Measurements from ENCODE around the gene ABCF3. TPM values are rescaled to one million over a fixed set of nuclear protein-coding genes. Genes with fewer than 3 reads are reported as not detected.

ABCF3 gene
- total RNA-seq, 1 experiment from 2014 or later, result 42.3 TPM

DNA sequence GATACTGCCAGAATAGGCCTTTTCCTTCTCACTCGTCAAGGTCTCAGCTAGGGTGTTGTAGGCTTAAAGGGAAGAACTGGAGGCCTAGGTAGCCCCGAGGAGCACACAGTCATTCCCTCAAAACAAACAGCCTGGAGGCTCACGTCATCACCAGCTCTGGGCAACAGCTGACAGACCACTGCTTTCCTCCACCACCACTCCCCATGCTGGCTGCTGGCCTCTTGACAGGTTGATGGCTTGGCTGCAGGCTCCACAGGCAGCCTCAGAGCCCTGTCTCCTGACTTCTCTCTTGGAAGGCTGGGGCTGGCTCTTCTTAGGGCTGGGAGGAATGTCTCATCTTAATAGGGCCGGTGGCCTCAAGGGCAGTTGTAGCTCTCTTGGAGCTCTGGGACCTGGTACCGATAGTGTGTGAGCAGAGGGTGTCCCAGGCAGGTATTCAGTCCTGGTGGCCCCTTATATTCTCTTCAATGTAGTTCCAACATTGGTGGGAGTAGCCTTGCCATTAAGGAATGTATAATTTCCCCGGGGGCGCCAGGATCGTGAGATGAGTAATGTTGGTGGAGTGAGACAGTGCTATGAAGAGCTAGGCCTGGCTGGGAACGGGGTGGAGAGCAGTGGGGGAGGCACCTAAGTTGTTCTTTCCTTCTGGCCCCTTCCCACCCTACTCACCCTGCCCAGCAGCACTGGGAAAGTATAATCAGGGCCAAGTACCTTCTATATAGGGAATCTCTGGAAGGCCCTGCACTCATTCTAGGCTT, 17.5 kb upstream of the ABCF3 start:
- DNase-seq (ENCODE audit: low spot score), result no peak

DNA sequence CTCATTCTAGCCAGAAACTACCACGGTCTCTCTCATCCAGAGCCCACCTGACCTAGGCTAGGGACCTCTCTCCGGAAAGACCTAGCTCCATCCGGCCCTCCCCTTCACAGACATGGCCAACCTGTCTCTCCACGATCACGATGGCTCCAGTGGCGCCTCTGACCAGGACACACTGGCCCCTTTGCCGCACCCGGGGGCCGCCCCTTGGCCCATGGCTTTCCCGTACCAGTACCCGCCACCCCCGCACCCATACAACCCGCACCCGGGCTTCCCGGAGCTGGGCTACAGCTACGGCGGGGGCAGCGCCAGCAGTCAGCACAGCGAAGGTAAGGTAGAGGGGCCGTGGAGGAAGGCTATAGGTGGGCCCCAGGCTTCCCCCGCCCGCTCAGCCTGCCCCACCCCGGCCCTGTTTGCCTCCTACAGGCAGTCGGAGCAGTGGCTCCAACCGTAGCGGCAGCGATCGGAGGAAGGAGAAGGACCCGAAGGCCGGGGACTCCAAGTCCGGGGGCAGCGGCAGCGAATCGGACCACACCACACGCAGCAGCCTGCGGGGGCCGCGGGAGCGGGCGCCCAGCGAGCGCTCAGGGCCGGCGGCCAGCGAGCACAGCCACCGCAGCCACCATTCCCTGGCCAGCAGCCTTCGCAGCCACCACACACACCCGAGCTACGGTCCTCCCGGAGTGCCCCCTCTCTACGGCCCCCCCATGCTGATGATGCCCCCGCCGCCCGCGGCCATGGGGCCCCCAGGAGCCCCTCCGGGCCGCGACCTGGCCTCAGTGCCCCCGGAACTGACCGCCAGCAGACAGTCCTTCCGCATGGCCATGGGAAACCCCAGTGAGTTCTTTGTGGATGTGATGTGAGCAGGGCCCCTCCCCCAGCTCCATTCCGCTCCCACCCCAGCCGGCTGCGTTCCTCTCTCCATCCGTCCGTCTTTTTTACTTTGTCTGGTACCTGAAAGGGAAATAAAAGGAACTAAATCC, 15.8 kb upstream of the ABCF3 start:
- DNase-seq (ENCODE audit: low spot score), result no peak

DNA sequence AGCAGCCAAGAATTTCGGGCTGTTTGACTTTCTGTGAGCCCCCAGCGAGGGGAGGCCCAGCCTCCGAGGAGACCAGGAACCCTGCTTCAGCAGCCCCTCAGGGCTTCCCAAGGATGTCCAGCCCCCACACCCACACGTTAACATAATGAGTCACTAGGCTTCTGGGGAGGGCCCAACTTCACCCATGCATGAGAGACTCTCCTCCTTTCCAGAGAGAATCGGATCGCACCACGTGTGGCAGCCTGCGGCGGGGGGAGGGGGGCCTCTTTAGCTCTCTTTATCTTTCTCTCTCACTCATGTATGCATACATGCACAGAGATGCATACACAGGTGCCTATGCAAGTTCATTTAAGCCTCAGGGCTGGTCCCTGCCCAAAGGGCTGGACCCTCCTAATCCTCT, 14.4 kb upstream of the ABCF3 start:
- DNase-seq (ENCODE audit: low spot score), result no peak

DNA sequence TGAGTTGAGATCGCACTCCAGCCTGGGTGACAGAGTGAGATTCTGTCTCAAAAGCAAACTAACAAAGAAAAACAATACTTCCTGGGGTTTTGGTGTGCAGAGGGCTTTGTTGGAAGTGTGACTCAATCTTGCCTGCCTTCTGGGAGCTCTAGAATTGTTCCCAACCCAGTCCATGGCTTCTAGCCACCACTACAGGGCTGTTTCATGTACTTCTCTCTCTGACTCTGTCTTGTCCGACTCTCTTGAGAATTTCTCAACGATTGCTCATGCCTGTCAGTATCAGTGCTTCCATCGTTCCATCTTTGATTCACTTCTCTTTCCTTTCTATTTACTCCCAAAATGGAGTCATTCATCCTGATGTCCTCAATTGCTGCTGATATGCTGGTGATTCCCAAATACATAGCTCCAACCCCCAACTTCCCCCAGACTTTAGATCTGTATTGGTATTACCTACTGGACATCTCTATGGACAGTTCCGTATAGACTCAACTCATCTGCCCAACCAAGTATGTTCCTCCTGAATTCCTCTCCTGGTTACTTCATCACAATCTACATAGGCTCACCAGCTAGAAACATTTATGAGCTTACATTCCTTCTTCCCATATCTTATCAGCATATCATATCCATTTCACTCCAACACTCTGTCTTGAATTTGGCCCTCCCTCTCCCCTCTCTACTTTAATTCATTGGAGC, 13.2 kb upstream of the ABCF3 start:
- no peak for DNase-seq (ENCODE audit: low spot score)

DNA sequence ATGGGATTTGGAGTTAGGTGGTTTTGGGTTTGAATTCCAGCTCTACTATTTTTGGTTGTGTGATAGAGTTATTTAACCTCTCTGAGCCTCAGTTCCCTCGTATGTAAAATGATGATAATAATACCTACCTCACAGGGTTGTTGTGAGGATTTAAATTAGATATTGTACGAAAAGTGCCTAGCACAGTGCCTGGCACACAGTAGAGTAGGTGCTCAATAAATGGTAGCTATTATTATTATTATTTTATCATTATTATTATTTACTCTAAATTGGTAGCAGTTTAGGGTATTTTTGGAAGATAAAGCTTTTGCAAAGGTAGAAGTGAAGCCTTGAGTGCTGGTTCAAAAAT, 12.7 kb upstream of the ABCF3 start:
- DNase-seq (ENCODE audit: low spot score), result no peak

DNA sequence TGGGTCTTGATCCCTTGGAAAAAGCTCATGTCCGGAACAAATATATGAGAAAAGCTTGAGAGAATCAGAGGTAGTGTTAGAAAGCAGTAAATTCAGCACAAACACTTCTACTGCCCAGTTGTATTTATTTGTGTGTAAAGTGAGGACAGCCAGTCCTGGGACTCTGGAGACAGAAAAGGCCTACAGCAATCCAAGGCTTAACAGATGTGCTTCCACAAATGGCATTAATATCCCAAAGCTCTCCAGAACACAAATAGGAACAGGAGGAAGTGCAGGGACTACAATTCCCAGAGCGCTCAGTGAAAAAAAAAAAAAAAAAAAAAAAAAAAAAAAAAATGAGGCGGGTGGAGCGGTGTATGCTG, 11.7 kb upstream of the ABCF3 start:
- DNase-seq (ENCODE audit: low spot score), result no peak

DNA sequence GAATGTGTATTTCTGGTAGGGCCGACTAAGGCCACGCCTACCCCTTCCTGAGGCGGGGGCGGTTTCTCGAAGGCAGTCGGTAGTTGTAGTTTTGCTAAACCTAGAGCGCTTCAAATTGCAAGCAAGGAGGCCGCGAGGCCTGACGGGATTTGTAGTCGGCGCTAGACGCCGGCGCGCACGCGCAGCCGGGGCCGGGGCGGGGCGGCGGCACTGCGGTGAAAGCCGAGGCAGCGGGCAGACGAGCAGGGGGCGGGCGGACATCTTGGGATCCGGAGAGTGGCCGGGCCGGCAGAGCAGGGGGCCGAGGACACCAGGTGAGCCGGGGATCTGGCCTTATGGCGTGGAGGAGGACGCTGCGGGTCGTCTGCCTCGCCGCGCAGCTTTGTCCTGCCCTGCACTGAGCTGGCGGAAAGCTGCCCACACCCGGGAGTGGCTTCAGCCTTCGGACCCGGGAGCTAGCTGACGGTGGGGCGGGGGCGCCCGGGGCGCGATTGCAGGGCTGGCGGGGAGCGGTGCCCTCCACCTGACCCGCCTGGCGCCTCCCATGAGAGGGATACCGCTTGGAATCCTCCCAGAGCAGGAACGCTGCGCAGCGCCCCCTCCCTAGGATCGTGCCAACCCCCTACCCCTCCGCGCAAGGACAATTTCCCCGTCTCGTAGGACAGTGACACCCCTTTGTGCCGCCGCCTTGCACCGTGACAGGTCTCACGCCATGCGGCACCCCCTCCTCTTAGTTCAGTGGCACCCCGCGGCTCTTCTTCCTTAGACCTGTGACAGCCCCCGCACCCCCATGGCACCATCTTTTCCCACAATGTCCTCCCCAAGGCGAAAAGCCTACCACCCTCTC, 11.1 kb upstream of the ABCF3 start, which contains the start of gene AP2M1:
Gene AP2M1, plus strand, starts transcription at position 210 of the 847 bp plus-strand sequence. CDS start 2,139 bp downstream, outside the sequence.
- peak; percentile 98 for DNase-seq (ENCODE audit: low spot score)

DNA sequence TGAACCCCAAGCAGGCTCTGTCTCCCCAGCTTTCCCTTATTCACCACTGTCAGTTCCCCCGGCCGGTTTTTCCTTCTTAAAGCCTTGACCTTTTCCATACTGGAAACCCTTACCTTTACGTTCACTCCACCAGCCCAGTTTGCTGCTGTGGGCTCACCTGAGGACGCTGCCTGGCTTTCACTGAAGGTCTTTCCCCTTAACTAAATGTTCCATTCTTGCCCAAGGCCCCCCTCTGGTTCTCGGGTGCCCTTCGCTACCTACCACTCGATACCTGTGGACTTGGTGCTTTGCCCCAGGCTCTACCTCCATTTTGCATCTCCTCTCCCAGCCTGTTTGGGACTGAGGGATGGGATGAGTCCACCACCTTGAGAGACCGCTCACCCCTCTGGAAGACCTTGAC, 10.5 kb upstream of the ABCF3 start:
- peak; percentile 20 for DNase-seq (ENCODE audit: low spot score)

DNA sequence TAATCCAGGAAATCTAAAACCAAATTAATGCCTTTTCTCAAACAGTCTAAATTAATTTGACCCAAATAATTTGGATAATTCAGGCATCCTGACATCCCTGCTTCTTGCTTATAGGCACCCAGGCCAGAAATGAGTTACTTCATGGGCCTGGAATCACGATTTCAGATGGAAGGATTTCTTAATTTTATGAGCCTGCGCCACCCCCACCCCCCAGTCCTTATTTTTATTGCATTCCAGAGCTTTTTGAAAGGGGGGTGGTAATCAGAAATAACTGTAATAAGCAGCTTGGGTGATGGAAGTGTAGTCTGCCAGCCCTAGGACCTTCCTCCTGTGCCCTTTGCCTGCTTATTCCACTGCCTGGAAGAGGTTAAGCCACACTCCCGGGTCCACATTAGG, 10.0 kb upstream of the ABCF3 start:
- no peak for DNase-seq (ENCODE audit: low spot score)

DNA sequence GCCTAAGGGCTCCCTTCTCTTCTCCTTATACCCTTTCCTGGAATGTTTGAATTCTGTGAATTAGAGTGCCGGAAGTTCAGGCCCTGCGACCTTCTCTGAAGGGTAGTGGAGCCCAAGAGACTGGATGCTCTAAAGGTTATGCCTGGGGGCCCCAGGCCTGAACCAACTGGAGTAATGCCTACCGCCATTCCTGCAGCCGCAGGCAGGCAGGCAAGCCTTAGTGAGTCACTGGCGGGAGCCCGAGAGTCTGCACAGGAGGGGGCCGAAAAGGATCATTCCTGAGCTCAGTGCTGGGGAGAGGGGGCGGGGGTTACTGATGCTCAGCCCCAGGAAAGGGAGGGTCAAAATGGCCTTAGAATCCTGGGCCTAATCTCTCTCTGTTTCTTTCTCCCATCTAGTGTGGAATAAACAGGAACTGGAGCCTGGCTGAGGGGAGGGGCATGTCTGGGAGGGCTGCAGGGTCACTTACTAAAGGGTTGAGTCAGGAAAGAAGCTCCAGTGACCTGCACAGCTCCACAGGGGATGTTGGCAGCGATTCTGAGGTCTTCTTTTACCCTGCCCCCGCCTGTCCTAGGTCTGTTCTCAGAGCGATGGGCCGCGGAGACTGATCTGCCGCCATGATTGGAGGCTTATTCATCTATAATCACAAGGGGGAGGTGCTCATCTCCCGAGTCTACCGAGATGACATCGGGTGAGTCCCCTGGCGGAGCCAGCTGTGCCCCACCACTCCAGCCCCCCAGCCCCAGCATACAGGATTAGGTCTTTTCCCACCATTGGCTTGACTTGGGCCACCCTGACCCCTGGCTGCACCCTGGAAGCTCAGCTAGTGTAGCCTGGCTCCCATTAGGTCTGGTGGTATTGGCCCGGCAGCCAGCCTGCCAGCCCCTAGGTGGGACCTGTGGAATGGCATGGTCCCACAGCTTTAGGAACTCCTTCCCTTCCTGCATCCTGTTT, 9.3 kb upstream of the ABCF3 start:
- DNase-seq (ENCODE audit: low spot score), result no peak

DNA sequence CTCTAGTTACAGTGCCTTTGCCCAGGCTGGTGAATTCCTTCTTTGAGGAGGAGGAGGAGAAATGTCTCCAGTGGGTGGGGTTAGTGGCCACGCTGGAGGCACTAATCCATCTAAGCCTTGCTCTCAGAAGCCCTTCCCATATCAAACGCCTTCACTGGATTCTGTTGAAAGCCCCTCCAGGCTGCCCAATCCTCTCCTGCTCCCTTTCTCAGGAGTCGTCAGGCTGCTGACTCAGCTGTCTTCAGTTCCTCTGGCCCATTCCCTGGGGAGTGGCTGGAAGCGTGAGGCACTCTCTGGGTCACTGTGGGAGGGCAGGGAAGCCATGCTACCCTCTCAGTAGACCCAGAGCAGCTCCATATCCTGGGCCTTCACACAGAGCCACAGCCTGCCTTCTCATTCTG, 8.7 kb upstream of the ABCF3 start:
- DNase-seq (ENCODE audit: low spot score), result no peak

DNA sequence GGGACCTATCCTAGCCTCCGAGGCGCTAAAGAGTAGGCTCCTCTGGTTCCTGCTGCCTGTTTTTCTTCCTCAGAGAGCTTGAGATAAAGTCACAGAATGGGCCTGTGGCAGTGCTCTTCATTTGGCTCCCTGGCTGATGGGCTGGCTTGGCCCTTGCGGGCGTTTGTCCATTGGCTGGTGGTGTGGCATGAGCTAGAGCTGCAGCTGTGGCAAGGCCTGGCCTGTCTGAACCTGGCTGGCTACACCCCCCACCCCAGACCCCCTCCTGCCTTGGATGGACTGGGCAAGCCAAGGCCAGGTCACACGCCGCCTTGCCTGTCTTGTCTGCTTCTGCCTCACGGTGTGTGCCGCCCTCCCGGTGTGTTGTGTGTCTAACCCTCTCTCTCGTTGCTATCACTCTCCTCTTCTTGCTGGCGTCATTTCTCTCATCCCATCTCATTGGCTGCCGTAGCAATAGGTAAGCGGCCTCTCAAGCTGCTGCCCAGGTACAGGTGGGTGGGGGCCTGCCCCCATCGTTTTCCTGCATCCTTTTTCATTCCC, 8.2 kb upstream of the ABCF3 start:
- DNase-seq (ENCODE audit: low spot score), result no peak

DNA sequence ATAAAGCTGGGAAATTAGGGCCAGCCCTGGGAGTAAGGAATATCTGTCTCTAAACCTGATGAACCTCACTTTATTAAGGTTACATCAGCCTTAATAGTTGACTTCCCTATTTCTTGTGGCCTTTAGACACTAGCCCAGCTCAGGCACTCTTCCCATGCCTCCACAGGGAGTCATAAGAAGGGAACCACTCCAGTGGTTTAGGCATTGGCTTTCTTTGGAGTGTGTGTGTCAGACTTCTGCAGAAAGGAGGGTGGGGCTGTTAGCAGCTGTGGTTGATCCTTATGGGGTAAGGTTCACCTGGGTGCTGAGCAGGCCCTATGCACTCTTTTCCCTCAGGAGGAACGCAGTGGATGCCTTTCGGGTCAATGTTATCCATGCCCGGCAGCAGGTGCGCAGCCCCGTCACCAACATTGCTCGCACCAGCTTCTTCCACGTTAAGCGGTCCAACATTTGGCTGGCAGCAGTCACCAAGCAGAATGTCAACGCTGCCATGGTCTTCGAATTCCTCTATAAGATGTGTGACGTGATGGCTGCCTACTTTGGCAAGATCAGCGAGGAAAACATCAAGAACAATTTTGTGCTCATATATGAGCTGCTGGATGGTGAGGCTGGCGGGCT, 7.4 kb upstream of the ABCF3 start:
- DNase-seq (ENCODE audit: low spot score), result no peak

DNA sequence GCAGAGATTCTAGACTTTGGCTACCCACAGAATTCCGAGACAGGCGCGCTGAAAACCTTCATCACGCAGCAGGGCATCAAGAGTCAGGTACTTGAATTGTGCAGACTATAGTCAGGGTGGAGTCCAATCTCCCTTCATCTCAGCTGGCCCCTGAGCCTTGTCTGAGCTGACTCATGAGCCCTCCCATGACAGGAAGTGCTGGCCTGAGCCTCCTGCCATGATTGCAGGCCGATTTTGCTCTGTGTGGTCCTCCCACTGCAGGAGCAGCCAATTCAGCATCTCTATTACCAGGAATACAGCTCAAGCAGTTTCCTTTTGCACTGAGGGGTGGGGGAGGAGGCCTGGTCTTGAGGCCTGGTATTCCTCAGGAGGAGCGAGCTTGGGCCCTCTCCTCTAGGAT, 5.8 kb upstream of the ABCF3 start:
- DNase-seq (ENCODE audit: low spot score), result no peak

DNA sequence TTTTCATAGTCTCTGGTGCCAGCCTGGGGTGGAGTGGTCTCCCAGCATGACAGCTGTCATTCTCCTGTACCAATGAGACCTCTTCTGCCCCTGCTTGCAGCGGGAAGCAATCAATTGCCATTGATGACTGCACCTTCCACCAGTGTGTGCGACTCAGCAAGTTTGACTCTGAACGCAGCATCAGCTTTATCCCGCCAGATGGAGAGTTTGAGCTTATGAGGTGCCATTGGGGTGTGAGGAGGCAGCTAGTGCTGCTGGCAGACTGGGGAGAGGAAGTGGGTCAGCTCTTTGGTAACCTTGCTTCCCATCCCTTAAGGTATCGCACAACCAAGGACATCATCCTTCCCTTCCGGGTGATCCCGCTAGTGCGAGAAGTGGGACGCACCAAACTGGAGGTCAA, 4.4 kb upstream of the ABCF3 start:
- DNase-seq (ENCODE audit: low spot score), result no peak

DNA sequence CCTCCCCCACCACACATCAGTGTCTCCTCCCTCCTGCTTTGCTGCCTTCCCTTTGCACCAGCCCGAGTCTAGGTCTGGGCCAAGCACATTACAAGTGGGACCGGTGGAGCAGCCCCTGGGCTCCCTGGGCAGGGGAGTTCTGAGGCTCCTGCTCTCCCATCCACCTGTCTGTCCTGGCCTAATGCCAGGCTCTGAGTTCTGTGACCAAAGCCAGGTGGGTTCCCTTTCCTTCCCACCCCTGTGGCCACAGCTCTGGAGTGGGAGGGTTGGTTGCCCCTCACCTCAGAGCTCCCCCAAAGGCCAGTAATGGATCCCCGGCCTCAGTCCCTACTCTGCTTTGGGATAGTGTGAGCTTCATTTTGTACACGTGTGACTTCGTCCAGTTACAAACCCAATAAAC, 2.3 kb upstream of the ABCF3 start:
- no peak for DNase-seq (ENCODE audit: low spot score)

DNA sequence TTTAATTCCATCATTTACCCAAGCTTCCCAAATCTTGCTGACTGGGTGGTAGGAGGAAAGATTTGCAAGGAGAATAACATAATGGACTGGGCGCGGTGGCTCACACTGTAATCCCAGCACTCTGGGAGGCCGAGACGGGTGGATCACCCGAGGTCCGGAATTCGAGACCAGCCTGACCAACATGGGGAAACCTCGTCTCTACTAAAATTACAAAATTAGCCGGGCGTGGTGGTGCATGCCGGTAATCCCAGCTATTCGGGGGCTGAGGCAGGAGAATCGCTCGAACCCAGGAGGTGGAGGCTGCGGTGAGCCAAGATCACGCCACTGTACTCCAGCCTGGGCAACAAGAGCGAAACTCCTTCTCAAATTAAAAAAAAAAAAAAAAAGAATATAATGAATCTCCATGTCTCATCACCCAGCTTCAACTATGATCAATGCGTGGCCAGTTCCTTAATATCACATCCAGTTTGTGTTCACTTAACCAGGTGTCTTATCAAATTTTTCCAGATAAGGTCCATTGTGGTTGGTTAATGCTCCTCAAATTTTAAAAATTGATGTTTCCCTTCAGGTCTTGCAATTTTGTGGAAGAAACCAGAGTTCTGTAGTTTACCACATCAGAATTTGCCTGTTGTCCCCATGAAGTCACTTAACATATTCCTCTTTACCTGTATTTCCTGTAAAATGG, 1.3 kb upstream of the ABCF3 start:
- no peak for DNase-seq (ENCODE audit: low spot score)

DNA sequence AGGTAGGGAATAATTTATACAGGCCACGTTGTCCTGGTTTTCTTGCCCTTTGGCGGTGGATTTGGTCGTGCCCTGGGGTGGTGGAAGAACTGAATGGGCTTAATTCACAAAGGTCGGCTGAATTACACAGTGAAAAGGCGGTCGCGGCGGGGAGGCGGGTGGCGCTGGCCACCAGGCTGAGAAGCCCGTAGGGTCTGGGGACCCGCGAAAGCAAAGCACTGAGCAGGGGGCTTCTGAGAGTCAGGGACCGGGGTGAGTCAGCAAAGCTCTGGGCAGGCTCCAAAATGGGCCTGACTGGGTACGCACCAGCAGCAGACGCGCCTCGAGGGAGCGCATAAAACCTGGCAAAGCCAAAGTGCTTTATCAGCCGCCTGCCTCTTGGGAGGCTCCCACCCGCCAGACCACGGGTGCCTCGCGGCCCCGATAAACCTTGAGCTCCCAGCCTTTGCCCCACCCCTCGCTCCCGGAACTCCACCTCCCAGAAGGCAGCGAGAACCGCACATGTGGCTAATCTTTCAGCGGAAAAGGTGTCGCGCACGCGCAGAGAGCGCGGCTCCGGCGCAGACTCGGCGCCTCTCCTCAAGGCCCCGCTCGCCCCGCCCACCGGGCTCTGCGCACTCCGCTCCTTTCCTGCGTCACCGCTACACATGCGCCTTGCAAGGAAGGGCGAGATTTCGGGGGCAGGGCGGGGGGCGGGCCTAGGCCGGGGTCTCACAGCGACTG, 377 bp upstream of the ABCF3 start:
- DNase-seq (ENCODE audit: low spot score), result peak; percentile 98

Measured in HT-29 (cell line).